Measurements from ENCODE around the gene PTPRN2. TPM values are rescaled to one million over a fixed set of nuclear protein-coding genes. Genes with fewer than 3 reads are reported as not detected.
"Not testable (repeated sequence)": the region's sequence is repeated elsewhere in the genome, so short reads cannot be mapped to it uniquely, and the experiment has no call there.

PTPRN2 gene
- total RNA-seq, 4 donors from 2014 or later = 2.0 to 9.5 (median 2.6) TPM

GRCh38 chr7:158357106-158357897 lies 230.3 kb downstream of the PTPRN2 start:
- DNase-seq (ENCODE audit: low spot score) = no peak
- TF ChIP-seq CTCF (IDR thresholded peaks at IDR 0.05) = no peak
- ATAC-seq (ENCODE audit: low FRiP score) = no peak

GRCh38 chr7:158356454-158356853 lies 231.2 kb downstream of the PTPRN2 start:
- DNase-seq (ENCODE audit: low spot score) = no peak
- no peak for TF ChIP-seq CTCF (IDR thresholded peaks at IDR 0.05)
- ATAC-seq (ENCODE audit: low FRiP score) = no peak

- DNase-seq (ENCODE audit: low spot score) = no peak
- ATAC-seq (ENCODE audit: low FRiP score) = no peak
- TF ChIP-seq CTCF (IDR thresholded peaks at IDR 0.05) = no peak
Observed at GRCh38 chr7:158355456-158356065, 232.1 kb downstream of the PTPRN2 start.

GRCh38 chr7:158354861-158355260 lies 232.8 kb downstream of the PTPRN2 start:
- DNase-seq (ENCODE audit: low spot score) (no peak), ATAC-seq (ENCODE audit: low FRiP score) (no peak)
- TF ChIP-seq CTCF (IDR thresholded peaks at IDR 0.05) = no peak

- ATAC-seq (ENCODE audit: low FRiP score) = no peak
- DNase-seq (ENCODE audit: low spot score) = no peak
- no peak for TF ChIP-seq CTCF (IDR thresholded peaks at IDR 0.05)
Observed at GRCh38 chr7:158353606-158354570, 233.7 kb downstream of the PTPRN2 start.

- DNase-seq (ENCODE audit: low spot score); ATAC-seq (ENCODE audit: low FRiP score): not testable (repeated sequence)
Observed at GRCh38 chr7:158351899-158352729, 235.5 kb downstream of the PTPRN2 start.

Data from omental fat pad (tissue), 4 donors.